GM12874 (cell line): ENCODE measurements around the gene ATXN7.

ENCODE experiments used
- CTCF ChIP-seq: IDR thresholded peaks from 2 replicates; pipeline ENCODE4 v1.5.1; 2011; ENCODE audit warnings: low read depth, mild to moderate bottlenecking, control low read depth, low read length, moderate library complexity; ENCODE audit not compliant: insufficient read depth

ATXN7 gene

GRCh38 chr3:63895422-63896189 lies 31.9 kb downstream of the ATXN7 start:
- TF ChIP-seq CTCF, result no peak

- no peak for TF ChIP-seq CTCF
These were observed 32.8 kb downstream of the ATXN7 start for GRCh38 chr3:63896332-63897030.

- TF ChIP-seq CTCF, result no peak
These were observed 36.3 kb downstream of the ATXN7 start for GRCh38 chr3:63900010-63900409.

GRCh38 chr3:63900459-63900858 lies 36.8 kb downstream of the ATXN7 start:
- TF ChIP-seq CTCF, result no peak

- no peak for TF ChIP-seq CTCF
These were observed 42.3 kb downstream of the ATXN7 start for GRCh38 chr3:63905731-63906620.

- TF ChIP-seq CTCF, result no peak
These were observed 44.5 kb downstream of the ATXN7 start for GRCh38 chr3:63908081-63908736.
